Stimulated activated CD4-positive, alpha-beta T cell treated with anti-CD3 and anti-CD28 coated beads, Interleukin-2, amount 100 ng/mL, for 48 hours (primary cell): ENCODE measurements around the gene SPART.

ENCODE experiments used
- DNase-seq, 2 donors: peaks; one replicate each; pipeline ENCODE4 v3.0.0-alpha.2; 2020

The SPART gene, protein sequence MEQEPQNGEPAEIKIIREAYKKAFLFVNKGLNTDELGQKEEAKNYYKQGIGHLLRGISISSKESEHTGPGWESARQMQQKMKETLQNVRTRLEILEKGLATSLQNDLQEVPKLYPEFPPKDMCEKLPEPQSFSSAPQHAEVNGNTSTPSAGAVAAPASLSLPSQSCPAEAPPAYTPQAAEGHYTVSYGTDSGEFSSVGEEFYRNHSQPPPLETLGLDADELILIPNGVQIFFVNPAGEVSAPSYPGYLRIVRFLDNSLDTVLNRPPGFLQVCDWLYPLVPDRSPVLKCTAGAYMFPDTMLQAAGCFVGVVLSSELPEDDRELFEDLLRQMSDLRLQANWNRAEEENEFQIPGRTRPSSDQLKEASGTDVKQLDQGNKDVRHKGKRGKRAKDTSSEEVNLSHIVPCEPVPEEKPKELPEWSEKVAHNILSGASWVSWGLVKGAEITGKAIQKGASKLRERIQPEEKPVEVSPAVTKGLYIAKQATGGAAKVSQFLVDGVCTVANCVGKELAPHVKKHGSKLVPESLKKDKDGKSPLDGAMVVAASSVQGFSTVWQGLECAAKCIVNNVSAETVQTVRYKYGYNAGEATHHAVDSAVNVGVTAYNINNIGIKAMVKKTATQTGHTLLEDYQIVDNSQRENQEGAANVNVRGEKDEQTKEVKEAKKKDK

DNA sequence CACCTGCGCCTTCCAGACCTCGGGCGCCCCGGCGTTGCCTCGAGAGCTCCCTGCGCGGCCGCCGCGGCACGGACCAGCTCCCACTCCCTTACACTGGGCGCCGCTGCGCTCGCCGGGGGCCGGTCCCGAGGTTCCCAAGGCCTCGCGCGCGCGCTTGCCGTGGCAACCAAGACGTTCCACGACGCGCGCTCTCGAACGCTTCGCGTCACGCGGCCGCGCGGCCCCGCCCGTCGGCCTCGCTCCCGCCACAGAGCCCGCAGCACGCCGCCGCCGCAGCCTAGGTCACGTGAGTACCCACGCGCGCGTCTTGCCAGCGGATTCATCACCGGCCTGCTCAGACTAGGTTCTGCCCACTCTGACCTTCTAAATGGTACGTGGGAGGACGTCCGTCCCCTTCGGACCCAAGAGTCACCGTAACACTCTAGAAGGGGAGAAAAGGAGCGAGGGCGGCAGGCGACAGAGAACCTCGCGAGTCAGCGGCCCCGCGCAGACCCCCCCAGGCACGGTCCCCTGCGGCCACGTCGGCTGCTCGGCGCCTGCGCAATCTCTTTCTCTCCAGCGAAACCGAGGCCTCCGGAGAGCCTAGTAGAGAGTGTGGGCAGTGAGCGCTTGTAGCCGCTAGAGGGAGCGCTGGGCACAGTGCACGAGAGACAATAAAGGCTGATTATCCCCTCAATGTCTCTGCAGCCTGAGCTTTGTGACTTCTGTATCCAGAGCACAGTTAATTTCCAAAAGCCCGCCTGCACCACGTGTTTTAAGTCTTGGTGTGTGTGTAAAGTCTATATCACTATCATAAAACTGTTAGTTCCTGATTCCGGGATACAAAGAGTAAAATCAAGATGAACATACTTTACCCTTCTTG lies at the start of gene SPART:
Gene SPART (minus strand): TSS at position 173 of the 862 bp plus-strand sequence. CDS start 10,564 bp downstream, outside the sequence.
- peak; percentile 81 to 86 for DNase-seq

DNA sequence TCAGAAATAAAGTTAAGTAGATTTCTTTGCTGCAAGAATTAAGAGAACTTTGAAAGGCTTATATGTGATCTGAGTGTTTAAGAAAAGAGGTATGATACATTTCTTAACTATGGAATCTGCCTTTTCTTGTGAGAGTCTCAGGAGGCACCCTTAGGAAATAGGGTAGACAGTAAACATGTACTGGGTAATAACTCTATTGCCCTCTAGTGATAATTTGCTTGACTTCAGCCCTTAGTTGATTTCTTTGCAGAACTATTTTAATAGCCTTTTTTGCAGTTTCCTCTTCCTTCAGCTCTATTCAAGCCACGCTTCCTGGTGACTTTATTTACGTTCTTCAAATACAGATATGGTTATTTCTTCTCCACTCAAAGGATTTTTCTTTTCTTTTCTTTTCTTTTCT lies 49.1 kb upstream of the SPART start:
- no peak for DNase-seq

DNA sequence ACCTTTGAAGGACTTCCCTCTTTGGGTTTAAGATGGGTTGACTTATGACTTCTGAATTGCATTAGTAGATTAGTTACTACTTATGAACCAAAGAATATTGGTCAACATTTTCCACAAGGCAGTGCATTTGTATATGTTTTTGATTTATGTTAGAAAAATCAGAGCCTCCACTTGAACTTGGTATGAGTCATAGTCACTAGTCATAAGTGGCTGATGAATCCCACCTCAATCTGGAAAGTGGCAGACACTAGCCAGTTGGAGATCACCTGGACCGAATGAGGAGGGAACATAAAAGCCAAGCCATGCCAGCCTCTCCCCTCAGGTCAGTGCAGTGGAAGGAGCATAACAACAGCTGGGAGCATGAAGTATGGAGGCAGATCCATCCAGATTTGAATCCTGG lies 39.3 kb upstream of the SPART start:
- DNase-seq = no peak

DNA sequence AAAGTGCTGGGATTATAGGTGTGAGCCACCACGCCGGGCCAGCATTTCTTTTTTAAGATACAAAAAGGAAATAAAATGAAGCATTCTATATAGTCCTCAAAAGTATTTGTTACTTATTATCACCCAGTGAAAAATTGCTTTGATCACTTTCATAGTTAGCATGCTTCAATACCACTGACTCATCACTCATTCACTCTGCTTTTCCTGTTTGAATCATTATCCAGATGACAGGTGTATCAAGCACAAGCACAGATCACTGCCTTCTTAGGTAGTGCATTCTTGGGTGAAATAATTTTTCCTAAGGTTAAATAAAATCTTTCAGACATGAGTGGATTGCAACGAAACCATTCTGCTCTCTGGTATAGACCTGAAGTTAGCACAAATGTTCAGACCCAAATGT lies 35.8 kb upstream of the SPART start:
- no peak for DNase-seq

DNA sequence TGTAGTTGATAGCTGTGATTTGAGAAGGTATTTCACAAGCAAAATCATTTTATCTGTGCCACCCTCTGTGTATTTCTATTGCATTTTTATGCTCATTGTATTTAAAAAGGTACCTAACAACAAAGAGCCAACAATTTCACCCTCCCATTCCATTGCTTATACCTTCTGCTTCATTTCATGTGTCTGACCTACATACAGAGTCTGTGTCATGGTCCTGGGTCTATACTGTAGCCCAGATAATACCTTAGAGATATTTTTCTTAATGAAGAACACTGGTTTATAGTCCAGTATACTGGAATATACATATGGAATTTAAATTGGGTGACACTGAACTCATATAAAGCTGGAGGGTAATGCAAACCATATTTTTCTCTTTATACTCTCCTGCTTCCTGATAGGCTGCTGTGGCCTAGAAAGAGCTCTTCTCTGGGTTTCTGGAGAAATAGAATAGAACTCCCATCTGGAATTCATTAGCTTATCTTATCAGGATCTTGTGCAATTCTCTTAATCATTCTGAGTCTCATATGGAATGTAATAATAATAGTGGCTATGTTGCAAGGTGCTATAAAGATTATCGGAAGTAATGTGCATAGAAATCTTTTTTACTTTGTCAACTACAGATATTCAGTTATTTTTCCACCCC lies 31.8 kb upstream of the SPART start:
- DNase-seq = no peak

DNA sequence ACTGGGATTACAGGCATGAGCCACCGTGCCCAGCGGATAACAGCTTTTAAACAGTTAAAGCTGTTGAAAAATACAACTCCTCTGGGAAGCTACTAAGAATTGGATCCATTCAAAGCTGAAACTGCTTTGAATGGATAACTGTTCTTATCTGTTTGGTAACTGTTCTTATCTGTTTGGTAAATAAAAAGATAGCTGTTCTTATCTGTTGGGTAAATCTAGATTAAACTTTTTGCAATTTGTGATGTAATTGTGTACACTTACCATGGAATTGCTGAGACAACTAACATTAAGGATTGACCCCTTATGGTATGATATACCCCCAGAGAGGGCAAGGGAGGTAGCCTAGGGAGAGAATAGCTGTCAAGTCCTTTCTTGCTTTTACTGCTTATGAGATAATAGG lies 27.9 kb upstream of the SPART start:
- no peak for DNase-seq

DNA sequence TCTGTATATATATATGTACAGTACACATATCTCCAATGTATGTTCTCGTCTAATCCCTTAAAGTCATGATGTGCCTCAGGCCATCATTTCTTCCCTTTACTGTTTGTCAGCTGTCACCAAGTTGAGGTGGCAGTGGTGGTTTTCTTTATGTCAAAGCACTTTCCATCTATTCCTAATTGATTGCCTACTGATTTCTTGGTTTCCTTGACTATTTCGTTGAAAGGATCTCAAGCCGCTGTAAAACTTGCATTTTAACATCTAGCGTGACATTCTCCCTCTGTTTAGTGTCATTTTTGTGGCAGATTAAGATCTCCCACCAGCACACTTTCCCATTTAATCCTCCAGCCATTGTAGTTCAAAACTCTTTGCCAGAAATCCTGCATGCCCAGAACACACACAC lies 25.0 kb upstream of the SPART start:
- no peak for DNase-seq

DNA sequence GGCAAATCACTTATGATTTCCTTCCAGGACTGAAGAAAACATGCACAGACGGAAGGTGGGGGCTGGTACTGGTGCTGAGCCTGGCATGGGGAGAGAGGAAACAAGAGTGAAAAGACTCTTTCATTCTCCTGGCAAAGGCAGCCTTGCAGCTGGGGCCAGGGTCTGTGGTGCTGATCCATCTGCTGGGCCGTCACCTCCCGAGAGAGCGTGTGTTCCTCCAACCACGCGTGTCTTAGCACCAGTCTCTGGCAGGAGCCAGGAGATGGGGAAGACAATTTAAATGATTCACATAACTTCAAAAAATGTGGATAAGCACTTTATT lies 23.9 kb upstream of the SPART start:
- DNase-seq = no peak

DNA sequence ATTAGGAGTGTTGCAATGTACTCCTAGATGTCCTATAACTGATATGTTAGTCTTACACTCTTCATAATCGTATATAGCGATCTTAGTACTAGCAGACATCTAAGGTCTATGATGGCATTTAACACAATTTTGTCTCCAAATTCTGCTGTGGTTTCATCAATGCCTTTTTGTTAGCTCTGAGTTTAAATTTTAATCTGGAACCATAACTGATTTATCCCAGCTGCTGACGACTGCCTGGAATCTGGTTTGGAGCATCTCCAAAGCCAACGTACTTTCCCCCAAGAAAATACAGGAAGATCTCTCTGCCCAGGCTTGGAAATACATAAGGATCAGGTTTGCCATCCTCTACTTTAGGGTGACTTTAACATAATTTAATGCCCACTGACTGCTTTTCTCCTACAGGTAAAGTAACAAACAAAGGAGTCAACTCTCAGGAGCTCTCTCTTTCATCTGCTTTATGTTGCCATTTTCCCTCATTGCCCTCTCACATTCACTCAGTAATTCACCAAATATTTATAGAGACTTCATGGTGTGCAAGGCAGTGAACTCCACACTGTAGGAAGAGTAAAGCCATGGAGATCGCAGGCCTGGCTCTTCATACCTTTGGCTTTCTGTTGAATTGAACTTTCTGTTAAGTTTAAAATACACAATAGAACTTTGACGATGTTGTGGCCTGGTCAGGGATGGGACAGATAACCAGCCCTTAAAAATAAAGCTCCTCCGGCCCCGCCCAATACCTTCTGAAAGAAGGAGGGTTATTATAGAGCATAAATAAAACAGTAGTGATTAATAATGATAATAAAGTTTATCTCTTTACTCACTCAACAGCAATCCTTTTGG lies 23.3 kb upstream of the SPART start:
- no peak for DNase-seq

DNA sequence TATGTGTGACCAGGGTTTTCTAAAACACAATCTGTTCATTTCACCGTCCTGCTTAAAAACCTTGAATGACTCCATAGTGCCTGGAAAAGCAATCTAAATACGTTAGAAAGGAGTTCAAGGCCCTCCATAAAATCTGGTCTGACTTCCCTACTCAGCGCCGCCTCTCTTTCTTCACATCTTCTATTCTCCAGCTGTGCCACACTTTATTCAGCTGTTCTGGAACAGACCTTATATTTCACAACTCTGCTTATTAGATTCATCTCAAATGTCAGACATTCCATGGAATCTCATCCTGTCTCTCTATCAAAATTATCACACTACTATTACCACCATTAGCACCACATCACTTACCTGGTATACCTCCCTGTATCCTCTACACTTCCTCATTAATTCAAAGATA lies 19.8 kb upstream of the SPART start:
- DNase-seq = no peak

DNA sequence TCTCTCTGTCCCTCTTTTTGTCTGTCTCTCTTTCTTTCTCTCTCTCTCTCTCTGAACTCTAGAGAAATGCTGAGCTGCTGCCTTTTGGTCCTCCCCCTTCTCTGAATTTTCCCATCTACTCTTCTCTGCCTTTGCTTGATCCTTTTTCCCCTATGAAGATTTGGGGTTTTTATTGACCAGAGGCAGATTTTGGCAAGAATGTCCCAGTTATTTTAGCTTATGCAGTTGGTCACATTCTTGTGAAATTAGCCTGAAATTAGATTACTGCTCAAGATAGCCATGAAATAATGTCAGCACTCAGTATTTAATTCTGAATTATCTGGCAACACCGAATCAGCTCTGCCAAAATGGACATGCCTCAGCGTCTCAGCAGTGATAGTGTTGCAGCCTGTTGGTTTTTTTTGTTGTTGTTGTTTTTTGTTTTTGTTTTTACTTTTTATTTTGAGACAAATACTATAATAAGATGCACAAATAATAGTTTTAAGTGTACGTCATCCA lies 17.2 kb upstream of the SPART start:
- no peak for DNase-seq

DNA sequence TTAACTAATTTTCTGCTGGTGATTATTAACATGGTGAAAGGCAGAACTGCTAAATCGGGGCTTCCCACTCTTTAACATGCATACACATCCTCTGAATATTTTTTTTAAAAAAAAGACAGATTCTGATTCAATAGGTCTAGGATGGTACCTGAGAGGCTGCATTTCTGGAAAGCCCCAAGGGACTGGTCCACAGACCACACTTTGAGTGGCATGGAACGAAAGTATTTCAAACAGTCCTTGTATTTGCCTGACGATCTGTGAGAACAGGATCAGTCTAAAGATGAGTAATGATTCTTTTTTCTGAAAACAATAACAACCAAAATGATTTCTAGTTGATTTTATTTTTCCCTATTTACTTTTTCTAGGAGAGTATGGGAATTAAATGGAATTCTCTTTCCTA lies 16.7 kb upstream of the SPART start:
- no peak for DNase-seq

DNA sequence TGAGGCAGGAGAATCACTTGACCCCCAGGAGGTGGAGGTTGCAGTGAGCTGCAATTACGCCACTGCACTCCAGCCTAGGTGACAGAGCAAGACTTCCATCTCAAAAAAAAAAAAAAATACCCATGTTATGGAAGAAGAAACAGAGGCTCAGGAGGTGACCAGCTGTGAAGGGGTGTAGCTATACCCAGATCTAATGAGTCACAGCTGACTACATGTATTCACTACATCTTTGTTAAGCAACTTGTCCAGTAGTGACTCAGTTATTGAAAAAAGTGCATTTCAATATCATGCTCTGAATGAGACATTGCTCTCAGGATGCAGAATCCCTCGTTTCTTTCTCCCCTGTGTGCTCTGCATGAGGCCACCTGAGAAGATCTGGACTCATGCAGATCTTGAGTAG lies 16.1 kb upstream of the SPART start:
- no peak for DNase-seq

DNA sequence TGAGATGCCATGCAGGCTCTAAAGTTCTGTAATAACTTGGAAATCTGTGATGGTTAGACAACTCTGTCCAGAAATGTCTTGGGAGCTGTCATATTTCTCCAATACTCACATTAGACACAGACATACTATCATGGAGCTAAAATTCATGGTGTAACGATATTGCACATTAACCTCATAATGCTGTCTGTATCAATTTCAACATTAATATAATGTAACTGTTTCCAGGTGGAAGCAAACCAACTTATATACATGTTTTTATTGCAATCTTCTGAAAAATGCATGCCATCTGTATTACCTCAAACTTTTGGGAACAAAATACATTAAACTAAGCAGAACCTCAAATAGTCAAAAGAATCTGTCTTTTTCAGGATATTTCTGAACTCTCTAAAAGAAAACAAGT lies 14.7 kb upstream of the SPART start:
- no peak for DNase-seq

DNA sequence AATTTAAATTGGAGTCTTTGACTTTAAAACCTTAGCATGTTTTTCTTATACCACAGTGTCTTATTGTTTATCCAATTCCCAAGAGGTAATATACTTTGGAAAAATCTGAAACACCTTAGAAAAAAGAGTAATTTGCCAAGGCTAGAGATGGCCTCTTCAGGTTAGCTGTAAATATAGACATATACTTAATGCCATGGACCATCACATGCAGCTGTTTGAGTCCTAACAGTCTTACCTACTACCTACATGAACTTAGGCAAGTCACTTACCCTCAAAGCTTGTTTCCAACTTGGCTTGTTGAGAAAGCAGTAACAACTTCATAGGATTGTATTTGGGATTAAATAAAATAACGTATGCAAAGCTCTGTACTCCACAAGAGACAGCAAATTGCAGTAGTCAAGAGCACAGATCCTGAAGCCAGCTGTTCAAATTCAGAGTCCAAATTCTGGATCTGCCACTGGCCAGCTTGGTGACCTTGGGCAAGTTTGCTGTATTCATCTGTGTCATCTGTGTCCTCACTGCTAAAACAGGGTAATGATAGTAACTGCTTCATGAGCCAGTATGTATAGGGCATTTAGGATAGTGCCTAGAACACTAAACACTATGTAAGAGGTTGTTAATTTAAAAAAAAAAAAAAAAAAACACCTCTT lies 13.2 kb upstream of the SPART start:
- no peak for DNase-seq

DNA sequence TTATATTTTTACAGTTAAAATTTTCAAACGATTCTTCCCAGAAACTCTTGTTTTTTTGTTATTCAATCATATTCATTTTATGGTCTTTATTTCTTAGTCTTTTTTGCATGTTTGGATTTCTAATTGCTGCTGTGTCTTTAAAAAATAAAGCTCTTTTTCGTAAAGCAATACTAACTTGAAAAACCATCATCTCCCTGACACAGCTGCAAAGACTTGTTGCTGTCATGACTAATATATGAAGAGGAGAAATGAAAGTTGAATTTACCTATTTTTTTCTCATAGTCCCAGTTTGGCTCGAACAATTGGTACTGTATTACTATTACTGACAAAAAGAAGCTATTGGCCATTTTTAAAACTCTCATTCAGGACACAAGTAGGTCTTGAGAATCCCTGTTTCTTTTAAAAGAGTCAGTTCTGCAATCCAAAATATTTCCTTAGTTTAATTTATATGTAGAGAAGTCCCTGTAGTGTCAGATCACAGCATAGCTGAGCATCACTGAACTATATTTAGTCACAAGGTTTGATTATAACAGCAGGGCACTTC lies 12.1 kb upstream of the SPART start:
- no peak for DNase-seq

DNA sequence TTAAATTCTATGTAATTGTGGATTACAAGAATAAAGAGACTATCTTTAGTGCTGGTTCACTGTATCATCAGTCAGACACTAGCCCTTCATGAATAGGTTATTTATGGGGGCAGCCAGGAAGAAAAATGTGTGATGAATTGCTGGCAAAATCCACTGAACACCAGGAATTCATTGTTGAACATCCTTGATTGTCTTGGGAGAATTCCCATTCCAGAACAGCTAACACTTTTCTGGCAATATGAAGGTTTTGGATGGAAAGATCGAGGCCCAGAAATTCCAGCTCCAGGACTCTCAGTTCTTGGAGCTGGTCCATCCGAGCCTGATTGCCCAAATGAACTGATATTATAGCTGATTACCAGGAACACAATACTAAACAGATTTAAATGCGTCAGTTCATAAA lies 11.5 kb upstream of the SPART start:
- no peak for DNase-seq

DNA sequence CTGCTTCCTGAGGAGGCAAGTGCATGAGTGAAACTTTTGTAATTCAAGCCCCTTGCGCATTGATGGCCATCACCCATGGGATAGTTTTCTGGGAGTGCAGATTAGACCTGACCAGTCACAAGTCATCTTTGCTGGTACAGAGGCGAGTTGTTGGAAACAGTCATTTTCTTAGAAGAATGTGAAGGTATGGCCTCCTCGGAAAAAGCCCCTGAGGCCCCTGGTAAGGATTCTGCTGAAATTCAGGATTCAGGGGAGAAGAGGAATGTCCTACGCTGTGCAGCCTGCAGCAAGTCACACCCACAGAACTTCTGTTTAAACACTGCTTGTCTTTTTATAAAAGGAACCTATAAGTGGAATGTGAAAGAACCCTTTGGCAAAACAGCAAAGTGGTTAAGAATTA lies 11.0 kb upstream of the SPART start:
- DNase-seq = no peak

DNA sequence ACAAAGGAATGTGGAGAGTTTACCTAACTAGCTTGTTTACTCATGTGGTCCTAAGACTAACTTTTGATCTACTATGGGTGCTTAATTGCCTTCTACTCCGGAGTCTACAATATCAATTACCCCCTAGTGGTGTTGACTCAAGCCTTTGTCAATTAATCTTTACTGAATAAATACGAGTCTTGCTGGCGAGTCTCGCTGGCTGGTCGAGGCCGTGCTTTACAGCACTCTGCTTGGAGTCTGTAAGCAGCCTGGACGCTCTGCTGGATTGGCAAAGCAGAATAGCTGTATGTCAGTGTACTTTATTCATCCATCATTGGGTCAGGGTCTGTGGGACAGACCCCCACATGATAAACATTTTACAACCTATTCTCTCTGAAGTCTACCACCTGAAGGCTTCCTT lies 9.9 kb upstream of the SPART start:
- DNase-seq = no peak

DNA sequence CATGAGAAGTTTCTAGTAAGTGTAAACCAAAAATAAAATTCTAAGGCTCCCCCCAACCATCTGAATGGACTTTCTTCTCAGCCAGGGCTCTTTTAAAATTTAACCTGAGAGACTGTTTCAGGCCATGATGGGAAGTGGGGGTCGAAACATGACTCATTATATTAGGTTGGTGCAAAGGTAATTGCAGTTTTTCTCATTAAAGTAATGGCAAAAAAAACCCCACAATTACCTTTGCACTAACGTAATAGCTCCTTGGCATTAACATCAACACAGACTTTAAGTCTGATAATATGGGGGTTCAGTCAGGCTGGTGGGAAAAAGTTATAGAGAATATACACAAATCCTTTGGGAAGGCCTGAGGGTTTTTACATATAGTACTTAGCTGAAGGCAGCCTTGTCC lies 9.4 kb upstream of the SPART start:
- DNase-seq = no peak
